Measurements from ENCODE around the gene TNFRSF19. TPM values are rescaled to one million over a fixed set of nuclear protein-coding genes. Genes with fewer than 3 reads are reported as not detected.

TNFRSF19 gene
- total and polyA plus RNA-seq, 2 of the 13 experiments (the other 11 are each of a cell fraction or from before 2014, with no cell fraction given) = 75.3 to 77.7 TPM

GRCh38 chr13:23615395-23616081 lies 45.3 kb downstream of the TNFRSF19 start (continued):
- TF ChIP-seq, protein P1, sequence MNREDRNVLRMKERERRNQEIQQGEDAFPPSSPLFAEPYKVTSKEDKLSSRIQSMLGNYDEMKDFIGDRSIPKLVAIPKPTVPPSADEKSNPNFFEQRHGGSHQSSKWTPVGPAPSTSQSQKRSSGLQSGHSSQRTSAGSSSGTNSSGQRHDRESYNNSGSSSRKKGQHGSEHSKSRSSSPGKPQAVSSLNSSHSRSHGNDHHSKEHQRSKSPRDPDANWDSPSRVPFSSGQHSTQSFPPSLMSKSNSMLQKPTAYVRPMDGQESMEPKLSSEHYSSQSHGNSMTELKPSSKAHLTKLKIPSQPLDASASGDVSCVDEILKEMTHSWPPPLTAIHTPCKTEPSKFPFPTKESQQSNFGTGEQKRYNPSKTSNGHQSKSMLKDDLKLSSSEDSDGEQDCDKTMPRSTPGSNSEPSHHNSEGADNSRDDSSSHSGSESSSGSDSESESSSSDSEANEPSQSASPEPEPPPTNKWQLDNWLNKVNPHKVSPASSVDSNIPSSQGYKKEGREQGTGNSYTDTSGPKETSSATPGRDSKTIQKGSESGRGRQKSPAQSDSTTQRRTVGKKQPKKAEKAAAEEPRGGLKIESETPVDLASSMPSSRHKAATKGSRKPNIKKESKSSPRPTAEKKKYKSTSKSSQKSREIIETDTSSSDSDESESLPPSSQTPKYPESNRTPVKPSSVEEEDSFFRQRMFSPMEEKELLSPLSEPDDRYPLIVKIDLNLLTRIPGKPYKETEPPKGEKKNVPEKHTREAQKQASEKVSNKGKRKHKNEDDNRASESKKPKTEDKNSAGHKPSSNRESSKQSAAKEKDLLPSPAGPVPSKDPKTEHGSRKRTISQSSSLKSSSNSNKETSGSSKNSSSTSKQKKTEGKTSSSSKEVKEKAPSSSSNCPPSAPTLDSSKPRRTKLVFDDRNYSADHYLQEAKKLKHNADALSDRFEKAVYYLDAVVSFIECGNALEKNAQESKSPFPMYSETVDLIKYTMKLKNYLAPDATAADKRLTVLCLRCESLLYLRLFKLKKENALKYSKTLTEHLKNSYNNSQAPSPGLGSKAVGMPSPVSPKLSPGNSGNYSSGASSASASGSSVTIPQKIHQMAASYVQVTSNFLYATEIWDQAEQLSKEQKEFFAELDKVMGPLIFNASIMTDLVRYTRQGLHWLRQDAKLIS (CRISPR knock-in tag; IDR thresholded peaks at IDR 0.05) = no peak
- TF ChIP-seq MED13 (CRISPR knock-in tag; IDR thresholded peaks at IDR 0.05) (peak; percentile 88), ZNF33B (CRISPR knock-in tag; IDR thresholded peaks at IDR 0.05) (no peak), ZNF20 (CRISPR knock-in tag; IDR thresholded peaks at IDR 0.05) (no peak), ZNF512 (CRISPR knock-in tag; IDR thresholded peaks at IDR 0.05) (no peak), ZNF564 (CRISPR knock-in tag; IDR thresholded peaks at IDR 0.05) (no peak), ZEB1 (IDR thresholded peaks at IDR 0.05; ENCODE audit: insufficient replicate concordance, low read depth) (peak; percentile 81), TMF1 (CRISPR knock-in tag; IDR thresholded peaks at IDR 0.05; ENCODE audit: low read depth) (0 out of 2 replicates have a peak, but pooled peaks have one; percentile 51), SRY (CRISPR knock-in tag; IDR thresholded peaks at IDR 0.05) (no peak; the same call in 1 of the 2 replicates)
- TF ChIP-seq, protein P2, sequence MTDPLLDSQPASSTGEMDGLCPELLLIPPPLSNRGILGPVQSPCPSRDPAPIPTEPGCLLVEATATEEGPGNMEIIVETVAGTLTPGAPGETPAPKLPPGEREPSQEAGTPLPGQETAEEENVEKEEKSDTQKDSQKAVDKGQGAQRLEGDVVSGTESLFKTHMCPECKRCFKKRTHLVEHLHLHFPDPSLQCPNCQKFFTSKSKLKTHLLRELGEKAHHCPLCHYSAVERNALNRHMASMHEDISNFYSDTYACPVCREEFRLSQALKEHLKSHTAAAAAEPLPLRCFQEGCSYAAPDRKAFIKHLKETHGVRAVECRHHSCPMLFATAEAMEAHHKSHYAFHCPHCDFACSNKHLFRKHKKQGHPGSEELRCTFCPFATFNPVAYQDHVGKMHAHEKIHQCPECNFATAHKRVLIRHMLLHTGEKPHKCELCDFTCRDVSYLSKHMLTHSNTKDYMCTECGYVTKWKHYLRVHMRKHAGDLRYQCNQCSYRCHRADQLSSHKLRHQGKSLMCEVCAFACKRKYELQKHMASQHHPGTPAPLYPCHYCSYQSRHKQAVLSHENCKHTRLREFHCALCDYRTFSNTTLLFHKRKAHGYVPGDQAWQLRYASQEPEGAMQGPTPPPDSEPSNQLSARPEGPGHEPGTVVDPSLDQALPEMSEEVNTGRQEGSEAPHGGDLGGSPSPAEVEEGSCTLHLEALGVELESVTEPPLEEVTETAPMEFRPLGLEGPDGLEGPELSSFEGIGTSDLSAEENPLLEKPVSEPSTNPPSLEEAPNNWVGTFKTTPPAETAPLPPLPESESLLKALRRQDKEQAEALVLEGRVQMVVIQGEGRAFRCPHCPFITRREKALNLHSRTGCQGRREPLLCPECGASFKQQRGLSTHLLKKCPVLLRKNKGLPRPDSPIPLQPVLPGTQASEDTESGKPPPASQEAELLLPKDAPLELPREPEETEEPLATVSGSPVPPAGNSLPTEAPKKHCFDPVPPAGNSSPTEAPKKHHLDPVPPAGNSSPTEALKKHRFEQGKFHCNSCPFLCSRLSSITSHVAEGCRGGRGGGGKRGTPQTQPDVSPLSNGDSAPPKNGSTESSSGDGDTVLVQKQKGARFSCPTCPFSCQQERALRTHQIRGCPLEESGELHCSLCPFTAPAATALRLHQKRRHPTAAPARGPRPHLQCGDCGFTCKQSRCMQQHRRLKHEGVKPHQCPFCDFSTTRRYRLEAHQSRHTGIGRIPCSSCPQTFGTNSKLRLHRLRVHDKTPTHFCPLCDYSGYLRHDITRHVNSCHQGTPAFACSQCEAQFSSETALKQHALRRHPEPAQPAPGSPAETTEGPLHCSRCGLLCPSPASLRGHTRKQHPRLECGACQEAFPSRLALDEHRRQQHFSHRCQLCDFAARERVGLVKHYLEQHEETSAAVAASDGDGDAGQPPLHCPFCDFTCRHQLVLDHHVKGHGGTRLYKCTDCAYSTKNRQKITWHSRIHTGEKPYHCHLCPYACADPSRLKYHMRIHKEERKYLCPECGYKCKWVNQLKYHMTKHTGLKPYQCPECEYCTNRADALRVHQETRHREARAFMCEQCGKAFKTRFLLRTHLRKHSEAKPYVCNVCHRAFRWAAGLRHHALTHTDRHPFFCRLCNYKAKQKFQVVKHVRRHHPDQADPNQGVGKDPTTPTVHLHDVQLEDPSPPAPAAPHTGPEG (CRISPR knock-in tag; IDR thresholded peaks at IDR 0.05) = peak; percentile 29; the same call in 1 of the 2 replicates
- TF ChIP-seq, protein P3, sequence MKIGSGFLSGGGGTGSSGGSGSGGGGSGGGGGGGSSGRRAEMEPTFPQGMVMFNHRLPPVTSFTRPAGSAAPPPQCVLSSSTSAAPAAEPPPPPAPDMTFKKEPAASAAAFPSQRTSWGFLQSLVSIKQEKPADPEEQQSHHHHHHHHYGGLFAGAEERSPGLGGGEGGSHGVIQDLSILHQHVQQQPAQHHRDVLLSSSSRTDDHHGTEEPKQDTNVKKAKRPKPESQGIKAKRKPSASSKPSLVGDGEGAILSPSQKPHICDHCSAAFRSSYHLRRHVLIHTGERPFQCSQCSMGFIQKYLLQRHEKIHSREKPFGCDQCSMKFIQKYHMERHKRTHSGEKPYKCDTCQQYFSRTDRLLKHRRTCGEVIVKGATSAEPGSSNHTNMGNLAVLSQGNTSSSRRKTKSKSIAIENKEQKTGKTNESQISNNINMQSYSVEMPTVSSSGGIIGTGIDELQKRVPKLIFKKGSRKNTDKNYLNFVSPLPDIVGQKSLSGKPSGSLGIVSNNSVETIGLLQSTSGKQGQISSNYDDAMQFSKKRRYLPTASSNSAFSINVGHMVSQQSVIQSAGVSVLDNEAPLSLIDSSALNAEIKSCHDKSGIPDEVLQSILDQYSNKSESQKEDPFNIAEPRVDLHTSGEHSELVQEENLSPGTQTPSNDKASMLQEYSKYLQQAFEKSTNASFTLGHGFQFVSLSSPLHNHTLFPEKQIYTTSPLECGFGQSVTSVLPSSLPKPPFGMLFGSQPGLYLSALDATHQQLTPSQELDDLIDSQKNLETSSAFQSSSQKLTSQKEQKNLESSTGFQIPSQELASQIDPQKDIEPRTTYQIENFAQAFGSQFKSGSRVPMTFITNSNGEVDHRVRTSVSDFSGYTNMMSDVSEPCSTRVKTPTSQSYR (CRISPR knock-in tag; IDR thresholded peaks at IDR 0.05; ENCODE audit: borderline replicate concordance) = peak; percentile 46; the same call in 1 of the 2 replicates
